ENCODE measurements around the gene GRB10.

DNA sequence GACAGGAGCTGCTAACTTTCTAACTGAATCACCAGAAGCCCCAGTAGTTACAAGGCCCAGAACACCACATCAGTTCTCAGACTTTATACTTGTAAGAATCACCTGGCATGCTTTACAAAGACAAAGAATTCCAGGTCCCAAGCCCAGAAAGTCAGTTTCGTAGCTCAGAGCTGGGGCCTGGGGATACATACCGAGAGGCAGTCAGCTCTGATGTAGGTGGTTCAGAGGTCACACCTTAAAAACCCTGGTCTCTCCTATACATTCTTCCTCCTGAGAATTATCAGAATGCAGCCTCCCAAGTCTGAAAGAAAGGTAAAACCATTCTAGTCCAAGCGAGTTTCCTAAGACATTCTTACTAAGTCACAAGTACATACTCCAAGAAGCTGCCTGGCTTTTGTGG lies 2.3 kb downstream of the GRB10 start:
- TF ChIP-seq CTCF (conservative IDR thresholded peaks at IDR 0.05): no peak
- TF ChIP-seq EZH2 (IDR thresholded peaks at IDR 0.05; ENCODE audit: low read depth): no peak
